GM18517 (cell line): ENCODE results near the gene TMEM184C.

Experiments
- ATAC-seq: cut with Tn5 transposase; IDR thresholded peaks from one replicate; pipeline ENCODE4 v1.9.1; 2021; ENCODE audit warnings: mild to moderate bottlenecking, moderate library complexity; ENCODE audit not compliant: unreplicated experiment

TMEM184C gene

DNA sequence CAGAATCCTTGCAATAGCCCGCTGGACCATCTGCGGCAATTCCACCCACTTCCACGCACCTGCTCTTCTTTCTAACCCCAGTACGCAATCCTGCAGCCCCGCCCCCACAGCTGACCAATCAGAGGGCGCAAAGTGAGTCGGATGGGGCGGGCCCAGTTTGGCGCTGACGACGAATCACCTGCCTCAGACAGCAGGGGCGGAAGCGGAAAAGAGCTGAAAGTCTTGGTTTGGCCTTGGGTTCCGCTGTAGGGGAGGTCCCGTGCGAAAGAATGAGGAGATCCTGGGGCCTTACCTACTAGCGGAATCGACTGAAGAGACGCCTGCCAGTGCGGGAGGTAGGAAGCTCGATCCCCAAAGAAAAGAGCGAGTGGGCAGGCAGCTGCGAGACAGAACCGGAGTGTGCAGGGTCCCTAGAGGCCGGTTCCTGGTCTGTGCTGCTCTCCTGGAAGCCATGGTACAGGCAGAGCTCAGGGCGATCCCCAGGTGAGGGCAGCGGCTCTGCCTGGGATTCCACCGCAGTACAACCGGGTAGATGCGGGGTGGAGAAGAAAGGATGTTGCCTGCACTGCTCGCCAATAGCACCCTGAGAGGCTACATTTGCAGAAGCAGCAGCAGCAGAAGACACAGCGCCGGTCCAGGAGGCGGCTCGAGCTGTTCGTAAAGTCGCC lies at the start of gene TMEM184C:
TMEM184C (plus strand) TSS at position 225 of the 668 bp plus-strand sequence. CDS start 560 bp downstream, outside the sequence.
- ATAC-seq, result peak; percentile 99

DNA sequence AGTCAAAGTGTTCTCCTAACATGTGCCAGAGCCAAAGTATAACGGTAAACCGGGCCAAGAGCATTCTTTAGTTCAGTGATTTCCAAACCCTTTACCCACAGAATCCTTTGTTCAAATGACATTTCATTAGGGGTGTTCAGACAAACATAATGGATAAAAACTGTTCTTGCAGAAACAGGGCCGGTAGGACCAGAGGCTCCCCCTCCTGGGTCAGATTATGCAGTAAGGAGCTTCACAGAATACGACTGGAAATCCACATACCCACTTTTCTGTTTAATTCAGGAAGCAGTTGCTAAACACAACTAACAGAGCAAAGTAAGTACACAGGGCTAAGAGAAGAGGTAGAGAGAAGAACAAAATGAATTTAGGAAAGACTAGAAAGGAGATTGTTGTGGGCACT lies 46.6 kb upstream of the TMEM184C start:
- ATAC-seq, result no peak

GRCh38 chr4:147571036-147571770 lies 46.0 kb upstream of the TMEM184C start:
- ATAC-seq, result no peak

- ATAC-seq, result no peak
These were observed 41.1 kb upstream of the TMEM184C start for GRCh38 chr4:147576084-147576483.

DNA sequence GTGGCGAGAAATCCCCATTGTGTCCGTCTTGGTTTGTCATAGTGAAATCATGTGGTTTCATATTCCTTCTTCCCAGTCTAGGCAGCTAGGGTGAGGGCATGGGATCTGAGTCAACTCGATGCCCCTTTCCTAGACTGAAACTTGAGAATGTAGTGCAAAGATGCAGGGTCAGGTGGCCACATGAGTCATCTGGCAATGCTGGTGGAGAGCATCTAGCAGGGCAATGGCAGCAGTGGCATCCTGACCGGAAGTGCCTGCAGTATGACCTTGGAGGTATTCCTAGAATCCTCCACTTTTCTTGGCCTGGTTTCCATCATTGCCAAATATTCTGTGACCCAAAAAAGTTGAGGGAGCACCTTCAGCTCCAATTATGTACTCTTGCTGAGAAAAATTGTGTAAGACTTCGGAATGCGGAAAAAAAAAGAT lies 39.1 kb upstream of the TMEM184C start:
- ATAC-seq, result no peak

- no peak for ATAC-seq
These were observed 38.6 kb upstream of the TMEM184C start for GRCh38 chr4:147578593-147578992.

GRCh38 chr4:147580396-147580795 lies 36.8 kb upstream of the TMEM184C start:
- no peak for ATAC-seq

DNA sequence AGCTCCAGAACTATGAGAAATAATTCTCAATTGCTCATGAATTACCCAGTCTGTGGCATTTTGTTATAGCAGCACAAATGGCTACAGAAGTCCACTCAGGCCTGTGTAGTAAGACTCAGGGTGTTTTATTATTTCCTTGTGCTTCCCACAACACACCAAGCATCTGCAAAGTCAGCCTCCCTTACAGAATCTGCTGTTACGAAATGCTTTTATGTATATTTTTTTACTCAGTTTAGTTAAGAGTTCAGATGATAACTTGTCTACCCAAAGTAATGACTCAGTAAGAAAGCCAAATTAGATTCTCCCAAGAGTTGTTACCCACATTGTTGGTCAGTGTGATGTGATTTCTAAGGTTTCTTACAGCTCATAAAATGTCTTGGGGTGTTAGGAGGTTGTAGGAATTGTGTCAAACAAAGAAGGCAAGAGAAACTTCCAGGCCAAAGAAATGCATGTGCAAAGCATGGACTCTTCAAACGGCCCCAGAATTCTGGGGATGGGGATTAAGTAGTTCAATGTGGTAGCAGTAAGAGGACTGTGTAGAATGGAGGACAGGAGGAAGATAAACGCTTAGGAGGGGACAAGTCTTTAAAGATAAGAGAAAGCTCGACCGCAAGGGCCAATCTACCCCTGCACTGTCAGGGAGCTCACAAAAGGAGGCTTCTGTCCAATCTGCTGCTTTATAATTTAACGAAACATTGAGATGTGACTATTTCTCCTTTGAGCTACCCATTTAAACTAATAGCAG lies 35.4 kb upstream of the TMEM184C start:
- ATAC-seq, result no peak

DNA sequence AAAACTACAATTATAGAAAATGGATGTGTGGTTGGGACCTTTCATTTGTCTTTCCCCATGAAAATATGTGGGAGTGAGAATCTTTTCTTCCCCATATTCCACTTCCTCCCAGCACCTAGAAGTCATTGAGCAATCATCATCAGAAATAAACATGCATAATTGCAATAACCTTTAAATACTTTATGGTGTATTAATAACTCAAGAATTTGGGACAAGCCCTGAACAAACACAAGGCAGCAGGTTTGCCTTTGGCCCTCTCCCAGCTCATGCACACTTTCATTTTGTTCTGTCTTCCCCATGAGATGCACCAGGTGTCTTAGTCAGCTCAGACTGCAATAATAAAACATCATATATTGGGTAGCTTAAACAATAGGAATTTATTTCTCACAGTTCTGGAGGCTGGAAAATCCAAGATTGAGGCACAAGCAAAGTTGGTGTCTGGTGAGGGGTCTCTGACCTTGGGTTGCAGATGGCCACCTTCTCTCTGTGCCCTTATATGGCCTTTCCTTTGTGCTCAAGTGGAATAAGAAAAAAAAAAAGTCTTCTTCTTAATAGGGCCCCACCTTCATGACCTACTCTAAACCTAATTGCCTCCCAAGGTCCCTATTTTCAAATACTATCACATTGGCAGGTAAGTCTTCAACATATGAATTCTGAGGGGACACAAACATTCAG lies 34.7 kb upstream of the TMEM184C start:
- no peak for ATAC-seq

- ATAC-seq, result no peak
These were observed 33.3 kb upstream of the TMEM184C start for GRCh38 chr4:147583876-147584275.

GRCh38 chr4:147586032-147586431 lies 31.2 kb upstream of the TMEM184C start:
- no peak for ATAC-seq

- peak; percentile 59 for ATAC-seq
These were observed 30.6 kb upstream of the TMEM184C start for GRCh38 chr4:147586637-147587036.

- ATAC-seq, result no peak
These were observed 30.2 kb upstream of the TMEM184C start for GRCh38 chr4:147587041-147587440.

DNA sequence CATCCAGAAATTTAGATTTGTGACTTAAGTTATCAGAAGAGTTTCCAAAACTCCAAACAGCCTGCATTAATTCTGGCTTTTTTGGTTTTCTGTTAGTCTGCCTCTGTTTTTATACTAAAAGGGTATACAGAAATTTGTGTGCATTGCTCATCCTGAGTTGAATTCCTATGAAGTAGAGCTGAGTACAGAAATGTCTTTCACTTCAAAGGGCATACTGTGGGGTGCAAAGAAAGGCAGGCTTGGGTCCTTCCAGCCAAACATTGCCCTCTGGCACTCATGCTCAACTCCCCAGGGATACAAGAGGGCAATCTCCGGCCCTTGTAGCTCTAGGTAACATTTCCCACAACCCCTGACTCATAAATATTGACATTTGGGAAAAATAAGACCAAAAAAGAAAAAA lies 27.6 kb upstream of the TMEM184C start:
- no peak for ATAC-seq

- ATAC-seq, result peak; percentile 52
These were observed 26.8 kb upstream of the TMEM184C start for GRCh38 chr4:147590249-147590920.

- ATAC-seq, result no peak
These were observed 26.1 kb upstream of the TMEM184C start for GRCh38 chr4:147591106-147591505.

- no peak for ATAC-seq
These were observed 23.1 kb upstream of the TMEM184C start for GRCh38 chr4:147594107-147594506.

DNA sequence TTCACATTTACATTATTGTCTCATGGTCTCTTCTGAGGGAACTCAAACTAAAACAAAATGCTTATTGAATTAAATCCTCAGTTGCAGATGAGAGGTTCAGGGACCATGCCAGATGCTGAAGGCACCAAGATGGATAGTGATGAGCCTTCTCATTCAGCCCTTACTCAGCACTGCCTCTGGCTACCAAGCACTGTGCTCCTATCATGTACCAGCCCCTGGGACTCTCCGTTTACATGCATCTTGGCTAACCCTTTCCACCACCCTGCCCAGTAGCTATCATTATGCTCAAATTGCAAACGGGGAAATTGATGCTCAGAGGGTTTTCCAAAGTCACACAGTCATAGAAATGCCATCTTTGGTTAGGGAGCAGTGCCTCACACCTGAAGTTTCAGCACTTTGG lies 22.6 kb upstream of the TMEM184C start:
- ATAC-seq, result no peak

DNA sequence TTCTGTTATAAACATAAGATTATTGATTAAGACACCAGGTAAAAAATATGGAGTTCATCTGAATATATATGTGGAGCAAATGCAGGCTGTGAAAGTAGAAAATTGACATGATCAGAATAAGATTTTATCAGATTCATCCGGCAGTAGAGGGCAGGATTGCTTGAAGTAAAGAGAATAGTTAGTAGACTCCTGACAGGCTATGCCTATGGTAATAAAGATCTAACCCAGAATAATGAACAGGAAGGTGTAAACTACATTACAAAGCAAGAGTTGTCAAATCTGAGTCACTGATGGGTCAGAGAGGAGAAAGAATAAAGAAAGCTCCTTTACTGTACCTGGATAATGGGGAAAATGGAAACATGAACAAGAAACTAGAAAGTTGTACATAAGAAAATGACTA lies 20.8 kb upstream of the TMEM184C start:
- ATAC-seq, result no peak

GRCh38 chr4:147596981-147597380 lies 20.2 kb upstream of the TMEM184C start:
- no peak for ATAC-seq

GRCh38 chr4:147597561-147597960 lies 19.6 kb upstream of the TMEM184C start:
- no peak for ATAC-seq
